ENCODE measurements around the gene PLA2G4A. TPM values are rescaled to one million over a fixed set of nuclear protein-coding genes. Genes with fewer than 3 reads are reported as not detected.
A peak's percentile ranks its signal among the peaks of the same experiment; 100 is the strongest.

Gene PLA2G4A
- total and polyA plus RNA-seq, 7 donors, result 3.2 to 51.0 (median 17.2) TPM

DNA sequence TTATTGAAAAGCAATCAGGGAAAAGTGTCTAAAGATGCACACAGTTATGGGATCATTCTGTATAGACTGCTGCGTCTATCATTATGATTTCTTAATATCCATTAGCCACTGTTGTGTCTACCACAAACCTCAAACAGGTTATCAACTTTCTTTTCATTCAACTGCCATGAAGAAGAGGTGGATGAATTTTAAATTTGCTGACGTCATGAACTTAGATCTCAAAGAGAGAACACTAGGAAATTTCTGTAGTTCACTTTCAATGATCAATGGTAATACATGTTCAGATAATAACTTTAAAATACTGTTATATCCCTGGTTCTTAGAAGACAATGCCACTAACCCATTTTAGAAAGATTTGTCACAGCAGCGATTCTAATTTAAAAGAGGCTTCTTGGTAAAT is 6.7 kb downstream of the PLA2G4A start:
- DNase-seq, result no peak
- H3K27me3 ChIP-seq, result no peaks in the 10 kb centered on the region
- peaks cover 0 to 62% (median 20%) of the 10 kb centered on the region in 4 donors for H3K4me1 ChIP-seq
- TF ChIP-seq POLR2A (IDR thresholded peaks at IDR 0.05) (no peak), EP300 (IDR thresholded peaks at IDR 0.05) (no peak), POLR2AphosphoS5 (IDR thresholded peaks at IDR 0.05) (no peak)
- TF ChIP-seq, protein P1, sequence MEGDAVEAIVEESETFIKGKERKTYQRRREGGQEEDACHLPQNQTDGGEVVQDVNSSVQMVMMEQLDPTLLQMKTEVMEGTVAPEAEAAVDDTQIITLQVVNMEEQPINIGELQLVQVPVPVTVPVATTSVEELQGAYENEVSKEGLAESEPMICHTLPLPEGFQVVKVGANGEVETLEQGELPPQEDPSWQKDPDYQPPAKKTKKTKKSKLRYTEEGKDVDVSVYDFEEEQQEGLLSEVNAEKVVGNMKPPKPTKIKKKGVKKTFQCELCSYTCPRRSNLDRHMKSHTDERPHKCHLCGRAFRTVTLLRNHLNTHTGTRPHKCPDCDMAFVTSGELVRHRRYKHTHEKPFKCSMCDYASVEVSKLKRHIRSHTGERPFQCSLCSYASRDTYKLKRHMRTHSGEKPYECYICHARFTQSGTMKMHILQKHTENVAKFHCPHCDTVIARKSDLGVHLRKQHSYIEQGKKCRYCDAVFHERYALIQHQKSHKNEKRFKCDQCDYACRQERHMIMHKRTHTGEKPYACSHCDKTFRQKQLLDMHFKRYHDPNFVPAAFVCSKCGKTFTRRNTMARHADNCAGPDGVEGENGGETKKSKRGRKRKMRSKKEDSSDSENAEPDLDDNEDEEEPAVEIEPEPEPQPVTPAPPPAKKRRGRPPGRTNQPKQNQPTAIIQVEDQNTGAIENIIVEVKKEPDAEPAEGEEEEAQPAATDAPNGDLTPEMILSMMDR (IDR thresholded peaks at IDR 0.05), result no peak
- WGBS, 2 donors, result 95% methylated on average over 3 of the region's 3 CpGs
- H3K27ac ChIP-seq, result no peak overlapping the region
- intact Hi-C loops (cut with DNase I), result no loop called here
- no peaks in the 10 kb centered on the region for H3K36me3 ChIP-seq
- H3K4me3 ChIP-seq, result no peak overlapping the region
- H3K9me3 ChIP-seq, result no peaks in the 10 kb centered on the region

DNA sequence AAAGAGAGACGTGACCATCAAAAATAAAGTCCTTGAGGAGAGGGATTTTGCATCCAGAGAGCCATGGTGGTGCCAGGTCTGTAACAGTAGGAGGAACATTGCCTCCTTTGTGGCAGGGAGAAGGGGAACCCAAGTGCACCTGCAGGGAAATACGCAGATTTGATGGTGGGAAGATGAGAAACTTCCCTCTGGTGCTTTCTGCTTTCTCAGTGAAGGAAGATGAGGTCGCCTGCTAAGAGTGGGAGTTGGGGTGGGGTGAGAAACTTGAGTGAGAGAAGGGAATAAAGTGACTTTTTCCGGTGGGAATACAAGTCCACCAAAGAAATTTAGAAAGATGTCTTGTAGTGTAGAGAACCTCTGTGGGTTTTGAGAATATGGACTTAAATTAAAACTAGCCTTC is 9.1 kb downstream of the PLA2G4A start:
- H3K27me3 ChIP-seq, result no peaks in the 10 kb centered on the region
- peak overlapping the region in 3 of 4 donors; percentile 2 to 66 (median 44) for H3K27ac ChIP-seq
- intact Hi-C loops (cut with DNase I), result no loop called here
- DNase-seq, result no peak
- H3K36me3 ChIP-seq, result no peaks in the 10 kb centered on the region
- TF ChIP-seq POLR2AphosphoS5 (IDR thresholded peaks at IDR 0.05) (no peak), POLR2A (IDR thresholded peaks at IDR 0.05) (no peak), EP300 (IDR thresholded peaks at IDR 0.05) (no peak)
- TF ChIP-seq, protein P1 (IDR thresholded peaks at IDR 0.05), result no peak
- no peaks in the 10 kb centered on the region for H3K9me3 ChIP-seq
- peaks cover 0 to 66% (median 31%) of the 10 kb centered on the region in 4 donors for H3K4me1 ChIP-seq
- 79 to 94% methylated on average over 4 of the region's 4 CpGs for WGBS, 2 donors
- H3K4me3 ChIP-seq, result no peak overlapping the region

DNA sequence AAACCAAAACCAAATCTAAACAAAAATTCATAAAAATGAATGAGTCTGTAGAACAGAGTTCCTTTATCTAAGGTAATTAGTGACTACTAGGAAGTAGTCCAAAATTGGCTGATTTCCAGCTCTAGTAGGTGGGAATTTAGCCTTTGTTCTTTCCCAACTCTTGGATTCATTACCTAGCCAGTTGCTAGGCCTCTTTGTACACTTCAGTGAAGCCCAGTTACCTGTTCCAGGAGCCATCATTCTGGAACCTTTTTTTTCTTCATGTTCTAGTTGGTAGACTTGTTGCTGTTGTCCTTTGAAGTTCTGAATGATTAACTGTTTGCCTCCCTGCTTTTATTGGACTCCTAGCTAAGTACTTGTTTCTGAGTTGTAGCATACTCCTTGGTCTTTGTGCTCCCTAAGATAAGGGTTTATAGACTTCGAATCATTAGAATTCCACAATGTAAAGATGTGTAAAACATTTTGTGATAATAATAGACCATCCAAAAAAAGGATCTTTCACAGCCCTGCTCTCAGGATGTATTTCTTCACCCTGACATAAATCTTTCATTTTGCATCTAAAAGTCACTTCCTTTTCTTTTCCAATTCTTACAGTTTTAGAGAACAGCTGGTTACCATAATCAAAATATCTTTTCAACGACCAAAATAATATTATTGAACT is 9.8 kb downstream of the PLA2G4A start:
- TF ChIP-seq, protein P1 (IDR thresholded peaks at IDR 0.05), result no peak
- TF ChIP-seq POLR2AphosphoS5 (IDR thresholded peaks at IDR 0.05) (no peak), EP300 (IDR thresholded peaks at IDR 0.05) (no peak), POLR2A (IDR thresholded peaks at IDR 0.05) (no peak)
- peaks cover 0 to 68% (median 31%) of the 10 kb centered on the region in 4 donors for H3K4me1 ChIP-seq
- H3K27me3 ChIP-seq, result no peaks in the 10 kb centered on the region
- no peaks in the 10 kb centered on the region for H3K36me3 ChIP-seq
- no peak for DNase-seq
- no peaks in the 10 kb centered on the region for H3K9me3 ChIP-seq
- 12 to 13% methylated on average over 2 of the region's 2 CpGs for WGBS, 2 donors
- peak overlapping the region; percentile 2 to 66 (median 24) for H3K27ac ChIP-seq
- H3K4me3 ChIP-seq, result no peak overlapping the region
- intact Hi-C loops (cut with DNase I), result no loop called here

DNA sequence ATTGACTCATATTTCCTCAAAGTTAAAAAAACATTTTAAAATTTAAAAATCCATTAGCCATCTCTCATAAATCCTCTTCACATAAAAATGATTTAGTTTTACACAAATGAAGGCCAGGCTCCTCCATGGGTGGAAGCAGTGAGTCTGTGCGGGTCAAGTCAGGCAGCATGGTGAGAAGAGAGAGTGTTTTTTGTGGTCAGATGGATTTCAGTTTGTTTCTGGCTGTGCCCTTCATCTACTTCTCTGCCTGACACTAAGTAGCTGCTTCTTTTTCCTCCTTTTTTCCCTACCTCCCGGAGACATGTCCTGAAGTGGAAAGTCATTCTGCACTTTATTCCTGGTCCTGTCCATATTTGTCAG is 10.3 kb downstream of the PLA2G4A start:
- Histone ChIP-seq H3K27me3 (no peaks in the 10 kb centered on the region), H3K4me1 (peaks cover 0 to 63% (median 31%) of the 10 kb centered on the region in 4 donors), H3K4me3 (no peak overlapping the region), H3K9me3 (no peaks in the 10 kb centered on the region), H3K36me3 (no peaks in the 10 kb centered on the region), H3K27ac (peak overlapping the region in 3 of 4 donors; percentile 24 to 66 (median 44))
- TF ChIP-seq, protein P1 (IDR thresholded peaks at IDR 0.05), result no peak
- TF ChIP-seq POLR2AphosphoS5 (IDR thresholded peaks at IDR 0.05) (no peak), POLR2A (IDR thresholded peaks at IDR 0.05) (no peak), EP300 (IDR thresholded peaks at IDR 0.05) (no peak)
- 33 to 81% methylated on average over 2 of the region's 2 CpGs for WGBS, 2 donors
- DNase-seq, result no peak
- intact Hi-C loops (cut with DNase I), result no loop called here

All from sigmoid colon (tissue), 7 donors.